CD4-positive, alpha-beta T cell treated with Interleukin-12 subunit alpha and Interleukin-12 subunit beta, for 1 hour (primary cell): Measurements from ENCODE around the gene SNTG2.

Experiments
- DNase-seq: peaks from one replicate; pipeline ENCODE4 v3.0.0-alpha.2; 2020

The SNTG2 gene

DNA sequence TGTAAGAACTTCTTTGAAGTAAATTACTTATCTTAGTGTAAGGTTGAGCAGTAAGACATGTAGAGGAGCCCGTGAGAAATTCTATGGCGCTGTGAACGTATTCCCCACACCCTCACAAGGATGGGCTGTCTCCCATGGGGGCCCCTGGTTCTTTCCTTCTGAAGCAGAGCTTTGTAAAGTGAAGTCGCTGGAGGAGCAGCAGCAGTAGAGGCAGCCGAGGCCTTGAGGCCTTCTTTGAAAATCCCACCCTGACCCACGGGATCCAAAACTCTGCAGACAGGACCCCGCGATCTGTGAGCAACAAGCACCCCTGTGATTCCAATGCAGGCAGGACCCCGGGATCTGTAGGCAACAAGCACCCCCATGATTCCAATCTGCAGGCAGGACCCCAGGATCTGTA lies 23.8 kb upstream of the SNTG2 start:
- DNase-seq: no peak

DNA sequence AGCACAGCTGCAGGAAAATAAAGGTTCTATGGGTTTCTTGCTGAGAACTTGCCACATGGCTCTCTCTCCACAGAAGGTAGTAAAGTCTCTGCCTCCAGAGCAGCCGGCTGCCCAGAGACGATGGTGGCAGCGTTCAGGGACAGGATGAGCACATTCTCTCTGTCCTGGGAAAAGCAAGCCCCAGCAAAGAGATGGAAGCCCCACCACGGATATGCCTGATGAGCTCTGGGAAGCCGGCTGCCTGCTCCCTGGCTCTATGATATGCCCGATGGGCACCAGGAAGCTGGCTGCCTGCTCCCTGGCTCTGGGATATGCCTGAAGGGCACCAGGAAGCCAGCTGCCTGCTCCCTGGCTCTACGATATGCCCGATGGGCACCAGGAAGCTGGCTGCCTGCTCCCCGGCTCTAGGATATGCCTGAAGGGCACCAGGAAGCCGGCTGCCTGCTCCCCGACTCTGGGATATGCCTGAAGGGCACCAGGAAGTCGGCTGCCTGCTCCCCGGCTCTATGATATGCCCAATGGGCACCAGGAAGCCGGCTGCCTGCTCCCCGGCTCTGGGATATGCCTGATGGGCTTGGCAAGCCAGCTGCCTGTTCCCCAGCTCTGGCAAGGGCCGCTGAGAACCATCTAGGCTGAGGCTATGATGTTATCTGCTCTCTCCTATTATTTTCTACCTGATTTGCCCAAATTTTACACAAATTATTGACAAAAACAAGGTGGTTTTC lies 21.5 kb upstream of the SNTG2 start:
- DNase-seq: no peak

DNA sequence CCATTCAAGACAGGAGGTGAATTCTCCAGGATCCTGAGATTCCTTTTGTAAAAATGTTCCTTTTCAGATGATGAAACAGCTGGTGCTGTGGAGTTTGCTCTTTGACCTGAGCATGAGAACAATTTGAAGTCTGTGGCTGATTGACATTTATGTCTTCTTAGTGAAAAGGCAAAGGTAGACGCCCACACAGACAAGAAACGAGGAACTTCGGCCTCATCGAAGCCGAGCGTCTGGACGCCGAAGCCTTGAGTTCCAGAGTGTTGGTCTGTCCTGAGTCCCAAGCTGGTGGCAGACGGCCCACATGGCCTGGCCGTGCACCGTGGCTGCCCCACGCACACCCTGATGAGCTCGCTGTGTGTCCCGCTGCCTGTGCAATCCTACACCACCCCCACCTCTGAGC lies 20.7 kb upstream of the SNTG2 start:
- DNase-seq: no peak

DNA sequence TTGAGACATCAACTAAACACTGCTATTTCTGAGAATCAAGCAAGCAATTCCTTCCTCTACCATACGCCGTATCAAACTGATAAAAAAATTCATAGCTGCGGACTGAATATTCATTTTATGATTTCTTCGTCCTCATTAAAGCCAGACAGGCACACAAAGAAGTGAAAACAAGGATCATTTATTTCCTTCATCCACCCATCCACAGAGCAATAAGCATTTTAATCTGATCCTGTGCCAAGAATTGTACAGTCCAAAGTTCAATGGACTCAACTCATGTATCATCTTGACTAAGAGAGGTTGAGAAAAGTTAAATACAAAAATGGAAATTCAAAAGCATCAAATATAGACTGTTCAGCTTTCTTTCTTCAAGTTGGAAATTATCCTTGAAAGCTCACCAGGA lies 19.7 kb upstream of the SNTG2 start:
- DNase-seq: no peak

DNA sequence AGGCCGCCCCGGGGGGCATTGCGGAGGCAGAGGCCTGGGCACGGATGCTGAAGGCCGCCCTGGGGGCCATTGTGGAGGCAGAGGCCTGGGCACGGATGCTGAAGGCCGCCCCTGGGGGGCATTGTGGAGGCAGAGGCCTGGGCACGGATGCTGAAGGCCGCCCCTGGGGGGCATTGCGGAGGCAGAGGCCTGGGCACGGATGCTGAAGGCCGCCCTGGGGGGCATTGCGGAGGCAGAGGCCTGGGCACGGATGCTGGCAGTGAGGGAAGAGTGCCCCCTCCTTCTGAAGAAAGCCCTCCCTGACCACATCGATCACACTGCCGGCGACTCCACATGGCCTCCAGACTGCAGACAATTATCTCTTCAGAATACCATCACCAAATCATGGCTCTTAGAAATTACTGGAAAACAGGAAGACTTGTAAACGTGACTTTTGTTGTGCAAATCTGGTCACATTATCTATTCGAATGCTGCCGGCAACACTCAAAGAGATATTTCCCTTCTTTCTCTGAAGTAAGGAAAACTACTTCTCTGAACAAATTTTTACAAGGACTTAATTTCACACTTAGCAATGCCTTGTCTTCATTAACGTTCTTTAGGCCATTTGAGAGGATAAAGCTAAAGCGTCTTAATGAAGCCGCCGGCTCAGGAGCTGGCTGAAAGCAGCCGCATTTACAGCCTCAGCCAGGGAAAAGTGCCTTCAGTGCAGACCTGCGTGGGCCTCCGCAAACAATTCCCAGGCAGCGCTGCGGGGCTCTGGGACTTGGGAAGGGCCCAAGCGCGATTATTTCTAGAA lies 18.1 kb upstream of the SNTG2 start:
- DNase-seq: no peak

DNA sequence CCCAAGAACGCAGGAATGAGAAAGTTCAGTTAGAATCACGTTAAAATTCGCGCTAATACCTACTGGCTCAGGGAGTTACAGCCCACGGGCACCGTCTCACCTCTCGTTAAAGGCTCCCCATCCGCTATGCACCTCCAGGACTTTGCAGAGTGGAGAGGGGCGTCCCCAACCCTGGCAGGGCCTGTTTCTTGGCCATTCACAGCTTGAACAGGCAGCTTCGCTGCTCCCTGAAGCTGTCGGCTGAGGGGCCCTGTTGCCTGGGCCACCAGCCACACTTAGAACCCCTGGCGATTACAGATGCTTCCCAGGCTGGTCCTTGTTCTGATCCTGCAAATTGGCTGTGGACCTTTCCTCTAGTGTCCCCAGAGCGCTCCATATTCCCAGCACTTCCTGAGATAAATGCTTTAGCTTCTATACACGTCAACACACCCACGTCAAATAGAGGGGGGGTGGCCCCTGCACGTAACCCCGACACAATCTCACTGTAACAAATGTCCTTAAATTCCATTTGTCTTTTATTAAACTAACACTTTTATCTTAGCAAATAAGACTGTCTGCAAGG lies 16.8 kb upstream of the SNTG2 start:
- DNase-seq: no peak

DNA sequence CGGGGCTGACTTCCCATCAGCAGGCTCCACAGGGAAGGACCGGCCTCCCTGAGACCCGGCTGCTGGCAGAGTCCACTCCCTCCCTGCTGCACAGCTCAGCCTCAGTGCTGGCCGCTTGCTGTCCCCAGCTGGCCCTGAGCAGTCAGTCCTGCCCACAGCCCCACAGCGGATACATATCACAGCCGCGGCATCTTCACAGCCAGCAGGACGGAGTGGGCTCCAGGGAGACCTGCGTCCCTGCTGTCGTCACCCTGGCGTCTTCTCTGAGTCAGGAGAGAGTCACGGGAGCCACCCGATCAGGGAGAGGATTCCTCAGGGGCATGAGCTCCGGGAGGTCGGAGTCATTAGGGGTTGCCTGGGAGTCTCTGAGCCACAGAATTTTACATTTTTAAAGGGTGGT lies 13.1 kb upstream of the SNTG2 start:
- DNase-seq: no peak

- no peak for DNase-seq
Measured at GRCh38 chr2:938181-939005, 12.3 kb upstream of the SNTG2 start.

DNA sequence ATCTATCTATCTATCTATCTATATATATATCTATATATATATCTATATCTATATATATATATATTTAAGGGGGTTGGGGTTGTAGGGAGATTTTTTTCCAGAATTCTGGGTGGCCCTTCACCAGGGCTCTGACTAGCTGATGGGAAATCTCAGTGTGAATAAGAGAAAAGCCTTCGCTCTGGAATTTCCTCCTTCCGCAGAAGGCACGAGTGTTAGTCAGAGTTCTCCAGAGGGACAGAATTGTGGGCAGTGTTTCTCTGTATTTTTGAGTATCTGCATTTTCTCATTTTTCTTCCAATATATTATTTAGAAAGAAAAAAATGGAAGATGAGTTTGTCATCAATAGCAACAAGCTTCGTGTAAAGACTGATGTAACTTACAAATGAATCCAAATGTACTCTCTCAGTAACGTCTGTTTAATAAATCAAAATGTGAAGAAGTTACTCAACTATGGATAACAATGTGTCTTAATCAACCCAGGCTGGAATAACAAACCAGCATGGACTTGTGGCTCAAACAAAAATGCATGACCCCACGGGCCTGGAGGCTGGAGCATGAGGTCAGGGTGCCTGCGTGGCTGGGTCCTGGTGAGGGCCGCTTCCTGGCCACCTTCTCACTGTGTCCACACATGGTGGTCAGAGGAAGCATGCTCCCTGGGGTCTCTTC lies 10.6 kb upstream of the SNTG2 start:
- no peak for DNase-seq

- no peak for DNase-seq
Measured at GRCh38 chr2:941871-942270, 8.8 kb upstream of the SNTG2 start.

- no peak for DNase-seq
Measured at GRCh38 chr2:942775-943460, 7.7 kb upstream of the SNTG2 start.

DNA sequence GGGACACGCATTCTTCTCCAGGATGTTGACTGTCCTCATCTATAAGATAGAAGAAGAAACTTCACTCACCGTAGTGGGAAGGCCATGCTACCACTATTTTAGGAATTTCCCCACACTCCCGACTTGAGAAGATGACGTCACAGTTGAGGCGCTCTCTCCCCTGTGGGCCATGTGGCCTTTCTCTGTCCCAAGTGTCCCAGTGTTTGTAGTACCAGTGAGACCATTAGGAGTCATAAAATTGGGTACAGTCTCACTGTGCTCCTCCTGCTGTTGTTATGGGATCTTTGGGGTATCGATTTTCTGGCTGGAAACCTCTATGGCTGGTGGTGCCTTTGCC lies 7.2 kb upstream of the SNTG2 start:
- DNase-seq: no peak

DNA sequence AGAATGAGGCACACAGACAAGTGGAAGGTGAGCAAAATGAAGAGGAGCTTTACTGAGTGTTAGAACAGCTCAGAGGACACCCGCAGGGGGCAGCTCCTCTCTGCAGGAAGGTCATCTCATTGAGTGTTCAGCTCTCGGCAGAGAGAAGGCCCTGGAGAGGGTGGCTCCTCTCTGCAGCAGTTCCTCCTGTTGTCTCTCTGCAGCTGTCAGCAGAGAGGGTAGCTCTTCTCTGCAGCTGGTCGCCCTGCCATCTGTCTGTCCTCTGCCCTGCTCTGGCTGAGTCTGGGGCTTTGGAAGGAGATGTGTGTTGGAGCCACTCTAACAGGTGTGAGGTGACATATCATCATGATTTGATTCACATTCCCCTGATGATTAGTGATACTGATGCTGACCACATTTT lies 6.8 kb upstream of the SNTG2 start:
- no peak for DNase-seq

DNA sequence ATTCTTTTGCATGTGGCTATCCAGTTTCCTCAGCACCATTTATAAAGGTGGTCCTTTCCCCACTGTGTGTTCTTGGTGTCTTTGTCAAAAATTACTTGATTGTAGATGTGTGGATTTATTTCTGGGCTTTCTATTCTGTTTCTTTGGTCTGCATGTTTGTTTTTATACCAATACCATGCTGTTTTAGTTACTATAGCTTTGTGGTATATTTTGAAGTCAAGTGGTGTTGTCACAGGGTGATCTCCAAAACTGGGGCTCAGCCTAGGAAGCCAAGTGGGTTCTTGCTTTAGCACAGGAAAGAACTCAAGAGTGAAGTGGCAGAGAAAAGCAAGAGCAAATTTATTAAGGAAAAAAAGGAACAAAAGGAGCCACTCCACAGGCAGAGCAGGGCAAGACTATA lies 6.0 kb upstream of the SNTG2 start:
- no peak for DNase-seq

DNA sequence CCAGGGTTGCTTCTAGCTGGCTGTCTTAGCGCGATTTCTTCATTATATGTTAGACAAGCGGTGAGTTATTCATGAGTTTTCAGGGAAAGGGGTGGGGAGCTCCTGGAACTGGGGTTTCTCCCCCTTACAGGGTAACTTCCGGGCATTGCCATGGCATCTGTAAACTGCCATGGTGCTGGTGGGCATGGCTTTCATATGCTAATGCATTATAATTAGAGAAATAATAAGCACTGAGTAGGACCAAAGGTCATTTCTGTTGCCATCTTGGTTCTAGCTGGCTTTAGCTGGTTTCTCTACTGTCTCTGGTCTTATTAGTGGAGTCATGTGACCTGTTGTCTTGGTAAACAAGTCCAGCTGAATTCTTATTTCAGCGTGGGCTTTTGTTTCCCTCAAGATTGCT lies 5.5 kb upstream of the SNTG2 start:
- no peak for DNase-seq

DNA sequence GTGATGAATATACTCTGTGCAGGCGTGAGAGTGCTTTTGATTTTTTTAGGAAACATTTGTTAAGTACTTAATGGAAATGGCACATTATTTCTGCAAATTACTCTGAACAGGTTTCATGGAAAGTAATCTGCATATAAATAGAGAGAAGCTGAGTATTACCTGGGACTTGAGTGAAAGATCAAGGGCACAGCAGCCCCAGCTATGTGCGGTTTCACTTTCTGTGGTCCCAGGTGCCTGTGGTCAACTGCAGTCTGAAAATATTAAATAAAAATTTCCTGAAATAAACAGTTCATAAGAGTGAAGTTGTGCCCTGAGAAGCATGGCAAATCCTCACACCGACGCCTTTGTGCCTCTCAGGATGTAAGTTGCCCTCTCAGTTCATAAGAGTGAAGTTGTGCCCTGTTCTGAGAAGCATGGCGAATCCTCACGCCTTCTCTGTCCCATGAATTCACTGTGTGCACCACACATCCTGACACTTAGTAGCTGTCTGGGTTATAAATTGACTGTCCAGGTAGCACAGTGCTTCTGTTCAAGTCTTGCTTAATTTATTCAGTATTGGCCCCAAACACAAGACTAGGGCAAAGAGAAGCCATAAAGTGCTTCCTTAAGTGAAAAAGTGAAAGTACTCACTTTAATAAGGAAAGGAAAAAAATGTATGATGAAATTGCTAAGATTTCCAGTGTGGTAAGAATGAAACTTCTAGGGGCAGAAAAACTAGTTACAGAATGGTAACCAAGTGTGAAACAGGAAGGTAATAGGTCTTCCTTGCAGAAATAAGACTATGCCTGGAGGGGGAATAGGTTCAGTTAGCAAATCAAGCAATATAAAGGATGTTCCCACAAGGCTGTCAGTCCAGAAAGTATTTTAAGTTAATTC lies 4.3 kb upstream of the SNTG2 start:
- DNase-seq: no peak

DNA sequence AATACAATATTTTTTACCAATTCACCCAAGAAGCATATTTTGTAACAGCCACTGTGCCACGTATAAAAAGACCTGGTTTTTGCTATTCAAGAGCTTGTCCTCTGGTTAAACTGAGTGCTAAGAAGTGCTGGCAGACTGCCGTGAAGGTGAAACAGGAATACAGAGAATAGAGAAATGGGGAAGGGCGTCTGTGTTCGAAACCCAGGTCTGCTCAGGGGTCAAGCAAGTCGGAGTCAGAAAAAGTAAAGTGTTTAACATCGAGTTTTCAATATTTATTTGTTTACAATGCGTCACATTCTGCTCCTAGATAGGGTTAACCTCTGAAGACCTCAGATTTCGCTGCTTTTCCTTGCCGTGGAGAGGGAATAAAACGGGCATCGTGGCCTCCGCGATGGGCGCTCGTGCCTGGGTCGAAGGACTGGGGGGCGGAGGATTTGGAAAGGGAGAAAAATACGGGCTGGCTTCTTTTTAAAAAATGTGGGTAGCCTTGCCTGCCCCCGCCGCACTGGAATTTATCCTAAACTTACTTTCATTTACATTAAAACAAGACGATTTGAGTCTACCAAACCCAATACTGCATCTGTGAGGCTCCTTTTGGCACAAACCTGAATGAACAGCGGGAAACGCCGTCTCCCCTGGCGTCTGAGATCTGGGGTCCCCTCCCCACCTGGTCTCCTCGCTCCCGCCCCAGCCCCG lies 1.1 kb upstream of the SNTG2 start:
- DNase-seq: no peak

GRCh38 chr2:951224-952006 lies 766 bp downstream of the SNTG2 start:
- no peak for DNase-seq

DNA sequence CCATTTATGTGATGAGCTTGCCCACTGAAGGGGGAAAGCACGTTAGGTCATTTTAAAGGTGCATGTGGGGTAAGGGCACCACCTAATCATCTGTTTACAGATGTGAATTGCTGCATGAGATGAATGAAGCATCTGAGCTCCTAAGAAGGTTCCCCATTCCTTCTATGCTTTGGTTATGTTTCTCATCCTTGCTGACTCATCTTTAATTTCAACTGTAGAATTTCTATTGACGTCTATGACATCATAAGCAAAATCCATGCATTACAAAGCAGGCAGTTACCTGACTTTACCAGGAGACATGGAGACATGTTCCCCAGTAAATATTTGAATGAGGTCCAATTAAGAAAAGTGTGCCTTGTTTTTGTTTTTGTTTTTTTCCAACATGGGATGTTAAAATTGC lies 2.8 kb downstream of the SNTG2 start:
- no peak for DNase-seq
